NCI-H2029 treated with DMSO at 0.1 percent for 48 hours (cell line): ENCODE measurements around the gene TNFRSF1A.

Source experiments
- DNase-seq: peaks from one replicate; lab custom pipeline; 2025; lab: John Stamatoyannopoulos, UW

The TNFRSF1A gene

DNA sequence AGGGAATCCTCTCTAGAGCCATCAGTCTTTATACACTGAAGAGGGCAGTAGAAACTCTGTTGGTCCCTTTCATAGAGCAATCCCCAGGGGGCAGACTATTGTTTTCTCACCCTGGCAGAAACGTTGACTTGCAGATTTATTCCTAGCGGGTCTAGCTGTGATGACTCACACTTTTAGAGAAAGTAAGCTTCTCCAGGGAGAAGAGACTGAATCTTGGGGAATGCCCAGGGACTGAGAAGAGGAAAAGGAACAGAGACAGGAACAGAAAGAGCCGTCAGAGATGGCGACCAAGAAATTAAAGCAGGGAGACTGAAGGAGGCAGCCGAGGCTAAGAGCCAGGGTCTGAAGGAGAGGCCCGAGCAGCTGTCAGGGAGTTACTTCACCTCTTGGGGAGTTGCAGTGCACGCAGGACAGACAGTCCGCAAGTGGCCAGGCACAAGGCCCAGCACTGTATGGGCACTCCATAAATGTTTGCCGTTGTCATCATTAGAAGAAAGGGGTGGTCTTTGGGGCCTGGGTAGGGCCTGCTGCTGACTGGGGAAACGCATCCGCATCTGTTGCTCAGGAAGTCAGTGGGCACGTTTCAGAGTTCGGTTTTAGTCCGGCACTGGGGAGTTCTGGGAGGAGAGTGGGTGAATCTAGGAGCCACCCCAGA, 18.4 kb downstream of the TNFRSF1A start:
- DNase-seq: no peak

DNA sequence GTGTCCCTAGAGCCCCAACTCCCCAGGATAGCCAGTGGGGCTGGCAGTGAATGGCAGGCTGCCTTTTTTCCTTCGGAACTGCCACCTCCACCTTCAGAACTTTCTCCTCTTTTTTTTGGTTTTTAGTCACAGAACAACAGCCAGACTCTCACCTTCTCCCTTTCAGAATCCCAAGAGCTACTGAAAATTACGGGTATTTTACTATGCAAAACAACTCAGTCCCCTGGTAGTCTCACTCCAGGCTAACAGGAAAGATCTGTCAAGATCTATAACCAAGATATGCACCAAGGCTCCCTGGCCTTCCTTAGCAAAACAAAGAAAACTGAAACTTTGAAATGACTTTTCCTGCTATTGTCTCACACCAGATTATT, 18.9 kb downstream of the TNFRSF1A start:
- DNase-seq: no peak

DNA sequence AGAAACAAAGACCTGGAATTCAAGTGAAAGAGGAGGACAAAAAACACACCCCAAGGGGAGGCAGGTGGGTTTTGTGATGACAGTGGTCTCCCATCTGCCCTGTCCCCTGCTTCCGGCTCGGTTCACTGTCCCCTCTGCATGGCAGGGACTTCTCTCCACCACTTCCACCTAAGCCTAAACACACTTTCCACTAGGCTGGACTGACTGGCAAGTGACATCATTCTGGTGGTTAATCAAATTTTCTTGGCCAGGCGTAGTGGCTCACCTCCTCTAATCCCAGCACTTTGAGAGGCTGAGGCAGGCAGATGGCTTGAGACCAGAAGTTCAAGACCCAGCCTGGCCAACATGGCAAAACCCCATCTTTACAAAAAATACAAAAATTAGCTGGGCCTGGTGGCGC, 19.5 kb downstream of the TNFRSF1A start:
- DNase-seq: no peak

DNA sequence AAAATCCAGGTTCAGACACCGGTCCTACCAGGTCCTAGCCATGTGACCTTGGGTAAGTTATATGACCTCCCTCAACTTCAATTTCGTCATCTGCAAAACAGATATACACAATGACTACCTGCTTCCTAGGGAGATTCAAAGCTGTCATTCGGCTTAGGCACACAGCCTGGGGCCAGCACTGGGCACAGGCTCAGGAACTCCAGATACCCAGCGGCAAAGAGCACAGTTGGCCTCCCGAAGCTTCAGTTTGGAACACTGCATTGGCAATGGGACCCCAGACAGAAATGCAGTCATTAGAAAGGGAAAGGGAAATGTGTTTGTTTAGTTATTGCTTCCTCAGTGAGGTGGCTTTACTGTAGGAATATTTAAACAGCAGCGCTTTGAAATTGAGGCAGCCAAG, 20.0 kb downstream of the TNFRSF1A start:
- no peak for DNase-seq

DNA sequence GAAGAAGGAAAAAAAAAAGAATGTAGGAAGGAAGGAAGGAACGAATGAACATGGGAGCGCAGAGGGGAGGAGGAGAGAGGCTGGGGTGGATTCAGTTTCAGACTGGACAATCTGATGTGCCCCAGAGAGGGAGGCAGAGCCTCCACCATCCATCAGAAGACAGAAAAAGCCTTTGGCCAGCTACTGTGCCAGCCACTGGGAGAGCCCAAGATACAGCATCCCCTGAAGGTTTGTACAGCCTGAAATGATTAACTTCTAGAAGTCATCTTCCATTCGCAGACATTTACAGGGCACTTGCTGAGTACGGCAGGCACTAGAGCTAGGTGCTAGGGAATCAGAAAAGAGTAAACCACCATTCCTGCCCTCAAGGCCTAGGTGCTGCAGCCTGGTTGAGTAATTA, 22.4 kb downstream of the TNFRSF1A start:
- DNase-seq: no peak

DNA sequence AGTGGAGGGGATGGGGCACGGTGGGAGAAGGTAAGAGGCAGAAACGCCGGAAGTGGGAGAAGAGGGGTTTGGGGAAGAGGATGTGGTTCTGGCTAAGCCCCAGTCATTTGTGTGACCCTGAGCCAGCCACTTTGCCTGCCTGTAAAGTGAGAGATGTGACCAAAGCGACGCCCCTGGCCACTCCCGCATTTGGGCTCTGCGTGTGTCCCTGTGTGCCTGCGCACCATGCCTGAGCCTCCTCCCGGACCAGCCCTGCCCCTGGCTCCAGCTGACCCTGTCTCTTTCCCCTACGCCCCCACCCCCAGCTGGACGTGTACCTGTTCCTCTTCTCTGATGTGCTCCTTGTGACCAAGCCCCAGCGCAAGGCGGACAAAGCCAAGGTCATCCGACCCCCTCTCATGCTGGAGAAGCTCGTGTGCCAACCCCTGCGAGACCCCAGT, 23.4 kb downstream of the TNFRSF1A start:
- no peak for DNase-seq

DNA sequence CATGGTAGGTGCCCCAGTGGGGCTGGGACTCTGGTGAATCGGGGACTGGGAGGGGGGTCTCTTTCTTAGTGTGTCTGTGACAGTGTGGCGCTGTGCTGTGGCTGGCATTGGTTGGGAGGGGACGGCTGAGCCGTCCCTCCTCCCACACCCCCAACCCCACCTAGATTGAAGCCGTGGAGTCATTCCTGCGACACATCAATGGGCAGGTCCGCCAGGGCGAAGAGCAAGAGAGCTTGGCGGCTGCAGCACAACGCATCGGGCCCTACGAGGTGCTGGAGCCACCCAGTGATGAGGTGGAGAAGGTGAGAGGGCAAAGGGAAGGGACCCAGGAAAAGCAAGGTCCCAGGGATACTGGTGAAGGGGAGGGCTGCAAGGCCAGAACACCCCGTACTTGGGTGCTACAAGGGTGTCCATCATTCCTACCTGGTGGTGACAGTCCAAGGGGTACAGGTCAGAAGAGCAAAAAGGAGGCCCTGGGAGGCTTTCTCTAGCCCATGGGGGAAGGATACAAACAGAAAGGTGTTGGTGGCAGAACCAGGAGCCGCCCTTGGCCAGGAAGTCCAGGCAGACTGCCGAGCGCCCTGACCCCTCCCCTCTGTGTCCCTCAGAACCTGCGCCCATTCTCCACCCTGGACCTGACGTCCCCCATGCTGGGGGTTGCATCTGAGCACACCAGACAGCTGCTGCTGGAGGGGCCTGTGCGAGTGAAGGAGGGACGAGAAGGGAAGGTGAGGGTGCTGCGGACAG, 24.0 kb downstream of the TNFRSF1A start:
- no peak for DNase-seq

DNA sequence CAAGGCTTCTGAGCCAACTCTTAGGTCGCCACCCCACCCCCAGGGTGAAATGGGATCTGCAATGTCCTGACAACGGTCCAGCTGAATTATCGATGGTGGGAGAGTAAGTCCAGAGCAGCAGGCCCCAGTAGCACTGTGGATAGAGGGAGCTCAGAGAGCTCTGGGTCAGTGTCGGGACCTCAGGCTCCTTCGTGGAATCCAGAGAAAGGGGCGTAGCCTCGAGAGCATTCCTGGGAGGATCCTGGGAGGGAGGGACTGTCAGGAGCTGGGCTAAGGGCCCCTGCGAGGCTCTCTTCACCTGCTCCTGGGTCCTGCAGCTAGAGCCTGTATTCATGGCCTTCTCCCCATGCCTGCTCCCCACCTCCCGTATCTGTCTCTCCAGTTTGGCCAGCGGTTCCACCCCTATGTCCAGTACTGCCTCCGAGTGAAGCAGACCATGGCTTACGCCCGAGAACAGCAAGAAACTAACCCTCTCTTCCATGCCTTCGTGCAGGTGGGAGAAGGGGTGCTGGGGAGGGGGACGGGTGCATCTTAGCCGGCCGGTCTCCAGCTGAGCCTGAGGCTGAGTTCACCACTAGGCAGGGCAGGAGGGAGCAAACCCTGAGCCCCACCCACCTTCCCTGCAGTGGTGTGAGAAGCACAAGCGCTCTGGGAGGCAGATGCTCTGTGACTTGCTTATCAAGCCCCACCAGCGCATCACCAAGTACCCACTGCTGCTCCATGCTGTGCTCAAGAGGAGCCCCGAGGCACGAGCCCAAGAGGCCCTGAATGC, 24.8 kb downstream of the TNFRSF1A start:
- no peak for DNase-seq

DNA sequence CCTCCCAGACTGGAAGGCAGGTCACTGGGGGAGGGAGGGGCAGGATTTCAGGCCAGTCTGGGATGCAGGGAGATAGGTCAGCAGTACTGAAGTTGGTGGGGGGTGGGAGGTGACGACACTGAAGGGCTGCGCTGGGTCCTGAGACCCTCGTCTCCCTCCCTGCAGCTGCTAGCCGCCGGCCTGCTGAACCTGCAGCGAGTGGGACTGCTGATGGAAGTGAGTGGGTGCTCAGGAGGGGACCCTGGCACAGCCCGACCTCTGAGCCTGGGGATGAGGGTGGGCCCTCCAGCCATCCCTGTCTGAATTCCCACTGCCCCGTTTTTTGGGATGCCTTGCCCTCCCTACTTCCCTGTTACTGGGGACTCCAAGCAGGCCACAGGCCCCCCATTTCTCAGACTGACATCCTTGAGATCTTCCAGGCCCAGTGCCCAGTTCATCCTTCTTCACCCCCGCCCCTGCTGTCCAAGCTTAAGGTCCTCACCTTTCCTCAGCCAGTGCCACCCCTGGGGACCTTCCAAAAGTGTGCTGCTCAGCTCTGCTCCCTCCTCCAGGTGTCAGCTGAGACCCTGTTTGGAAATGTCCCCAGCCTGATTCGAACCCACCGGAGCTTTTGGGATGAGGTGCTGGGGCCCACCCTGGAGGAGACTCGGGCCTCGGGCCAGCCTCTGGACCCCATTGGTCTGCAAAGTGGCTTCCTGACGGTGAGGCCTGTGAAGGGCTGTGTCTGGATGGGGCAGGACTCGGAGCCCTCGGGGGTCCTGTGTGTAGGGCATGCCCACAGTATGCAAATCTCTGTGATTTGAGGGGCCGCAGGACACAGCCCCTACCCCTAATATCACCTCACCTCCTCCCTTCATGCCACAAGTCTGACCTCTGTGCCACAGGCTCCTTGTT, 25.9 kb downstream of the TNFRSF1A start:
- DNase-seq: no peak

DNA sequence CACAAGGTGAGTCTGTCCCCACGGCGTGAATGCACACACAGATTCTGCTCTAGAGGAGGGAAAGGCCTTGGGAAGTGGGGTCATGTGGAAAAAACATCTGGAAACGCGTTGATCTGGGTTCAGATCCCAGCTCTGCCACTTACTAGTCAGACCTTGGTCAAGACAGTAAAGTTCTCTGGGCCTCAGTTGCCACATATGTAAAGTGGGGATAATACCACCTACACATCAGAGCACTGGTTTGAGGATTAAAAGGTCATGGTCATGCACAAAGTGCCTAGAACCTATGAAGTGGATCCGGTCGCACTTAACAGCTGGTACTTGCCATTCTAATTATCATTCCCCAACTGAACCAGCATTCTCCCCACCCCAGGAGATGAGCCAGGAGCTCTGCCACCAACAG, 26.7 kb downstream of the TNFRSF1A start:
- no peak for DNase-seq

DNA sequence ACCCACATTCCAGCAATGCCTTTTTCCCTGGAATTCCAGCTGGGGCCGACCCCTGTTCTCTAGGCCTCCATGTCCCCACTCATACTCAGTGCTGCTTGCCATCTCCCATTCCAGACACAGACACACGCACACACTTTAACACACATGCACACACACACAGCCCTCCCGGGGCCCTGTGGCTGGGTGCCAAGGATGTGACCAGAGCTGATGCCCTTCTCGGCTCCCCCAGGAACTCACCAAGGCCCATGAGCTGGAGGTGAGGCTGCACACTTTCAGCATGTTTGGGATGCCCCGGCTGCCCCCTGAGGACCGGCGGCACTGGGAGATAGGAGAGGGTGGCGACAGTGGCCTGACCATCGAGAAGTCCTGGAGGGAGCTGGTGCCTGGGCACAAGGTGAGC, 27.1 kb downstream of the TNFRSF1A start:
- no peak for DNase-seq

DNA sequence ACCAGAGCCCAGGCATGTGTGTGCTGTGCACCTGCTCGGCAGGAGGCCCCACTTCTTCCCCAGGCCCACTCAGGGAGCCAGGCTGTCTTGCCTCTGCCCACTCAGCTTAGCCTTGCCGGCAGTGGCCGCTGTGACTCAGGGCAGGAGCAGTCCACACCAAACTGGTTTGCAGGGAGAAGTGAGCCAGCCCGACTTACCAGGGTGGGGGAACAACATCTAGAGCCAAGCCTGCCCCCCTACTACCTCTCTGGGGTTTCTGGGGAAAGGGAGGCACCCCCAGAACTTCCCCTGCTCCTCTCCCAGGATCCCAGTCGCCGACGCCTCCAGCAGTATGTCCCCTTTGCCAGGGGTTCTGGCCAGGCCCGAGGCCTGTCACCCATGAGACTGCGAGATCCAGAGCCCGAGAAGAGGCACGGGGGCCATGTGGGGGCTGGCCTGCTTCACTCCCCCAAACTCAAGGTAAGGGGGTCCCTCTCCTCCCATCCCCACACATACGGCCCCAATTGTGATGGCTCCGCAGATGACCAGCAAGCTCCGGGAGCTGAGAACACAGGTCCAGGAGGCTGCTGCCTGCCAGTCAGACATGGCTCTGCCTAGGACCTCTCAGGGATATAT, 28.4 kb downstream of the TNFRSF1A start:
- DNase-seq: no peak

DNA sequence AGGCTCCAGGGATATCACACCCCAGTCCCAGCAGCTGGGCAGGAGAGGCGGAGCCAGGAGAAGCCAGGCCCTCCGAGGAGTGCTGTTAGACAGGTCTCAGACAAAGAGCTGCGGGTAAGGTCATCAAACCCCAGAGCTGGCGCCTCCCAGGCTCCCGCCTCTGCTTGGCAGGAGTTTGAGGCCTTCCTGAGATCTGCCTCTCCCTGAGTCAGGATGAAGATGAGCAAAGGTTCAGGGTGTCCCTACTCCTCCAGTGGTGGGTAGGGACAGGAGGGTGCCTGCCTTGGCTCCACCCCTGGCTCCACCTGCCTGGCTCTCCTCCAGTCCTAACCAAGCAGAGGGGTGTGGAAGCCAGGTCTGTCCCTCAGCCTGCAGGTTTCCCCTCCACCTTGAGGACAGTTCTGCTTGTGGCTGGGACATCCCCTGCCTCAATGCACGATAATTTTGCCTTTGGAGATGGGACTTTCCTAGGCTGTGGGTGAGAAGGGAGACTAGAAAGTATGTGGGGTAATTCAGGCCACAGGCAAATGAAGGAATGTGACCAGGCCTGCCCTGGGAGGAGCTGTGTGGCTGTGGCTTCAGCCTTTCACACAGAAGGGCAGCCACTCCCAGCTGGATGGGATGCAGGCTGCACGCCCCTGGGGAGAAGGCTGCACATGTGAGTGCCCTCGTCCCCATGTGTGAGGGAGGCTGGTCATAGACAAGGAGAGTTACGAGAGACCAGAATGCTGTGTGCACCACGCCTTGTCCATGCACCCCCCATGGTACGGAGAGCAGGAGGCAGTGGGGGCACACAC, 29.1 kb downstream of the TNFRSF1A start:
- DNase-seq: peak; percentile 24

DNA sequence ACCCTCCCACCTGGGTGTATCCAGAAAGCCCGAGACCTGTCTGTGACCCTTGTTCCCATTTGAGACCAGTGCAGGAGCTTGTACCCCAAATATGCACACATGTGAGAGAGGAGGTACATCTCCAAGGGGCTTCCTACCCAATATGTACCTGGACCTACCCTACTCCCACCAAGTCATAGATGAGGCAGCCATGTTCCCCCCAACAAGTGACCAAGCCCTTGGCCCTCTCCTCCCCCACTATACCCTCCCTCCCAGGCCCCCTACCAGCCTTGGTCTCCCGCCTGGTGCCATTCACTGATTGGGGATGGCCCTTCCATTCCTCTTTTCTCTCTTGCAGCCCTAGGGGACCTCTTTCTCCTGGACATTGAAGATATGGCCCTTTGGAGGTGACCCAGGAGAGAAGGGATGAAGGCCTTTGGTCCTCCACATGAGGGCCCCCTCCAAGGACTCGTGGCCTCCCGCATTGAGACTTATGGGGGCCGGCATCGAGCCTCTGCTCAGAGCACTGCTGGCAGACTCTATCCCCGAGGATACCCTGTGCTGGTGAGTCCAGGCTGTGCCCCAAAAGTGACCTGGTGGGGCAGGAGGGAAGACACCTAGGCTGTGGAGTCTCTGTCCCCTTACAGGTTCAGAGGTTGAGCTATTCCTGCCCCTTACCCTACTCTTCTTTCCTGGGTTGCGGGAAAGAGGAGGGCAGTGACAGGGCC, 29.9 kb downstream of the TNFRSF1A start:
- no peak for DNase-seq

DNA sequence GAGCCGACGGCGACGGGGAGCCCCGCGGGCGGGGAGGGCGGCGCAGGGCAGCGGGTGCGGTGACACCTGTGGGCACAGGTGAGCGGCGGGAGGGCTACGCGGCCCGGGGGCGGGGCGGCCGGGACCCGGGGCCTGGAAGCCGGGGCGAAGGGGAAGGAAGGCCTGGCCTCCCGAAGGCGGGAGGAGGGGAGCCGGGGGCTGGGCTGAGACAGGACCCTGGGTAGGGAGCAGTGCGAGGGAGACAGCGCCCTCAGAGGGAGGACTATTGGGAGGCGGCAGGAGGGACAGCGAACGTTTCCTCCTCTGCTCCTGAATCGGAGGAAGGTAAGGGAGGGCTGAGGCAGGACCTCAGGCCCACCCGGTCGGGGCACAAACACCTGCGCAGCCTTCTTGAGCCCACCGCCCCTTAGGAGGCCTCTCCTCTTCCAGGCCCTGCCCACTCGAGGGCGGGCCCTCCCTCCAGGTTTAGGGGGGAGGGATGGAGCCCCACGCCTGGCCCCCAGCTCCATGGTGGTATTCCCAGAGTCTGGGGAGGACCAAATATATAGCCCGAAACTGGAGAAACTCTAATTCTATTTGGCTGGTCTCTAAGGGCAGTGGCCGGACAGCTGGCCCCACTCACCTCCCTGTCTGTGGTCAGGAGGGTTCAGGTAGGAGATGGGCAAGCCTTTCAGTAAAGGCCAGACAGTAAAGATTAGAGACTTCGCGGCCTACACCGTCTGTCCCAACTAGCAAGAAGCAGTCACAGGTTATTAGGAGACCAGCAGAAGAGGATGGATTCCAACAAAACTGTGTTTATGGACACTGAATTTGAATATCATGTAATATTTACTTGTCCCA, 30.9 kb downstream of the TNFRSF1A start:
- DNase-seq: no peak

DNA sequence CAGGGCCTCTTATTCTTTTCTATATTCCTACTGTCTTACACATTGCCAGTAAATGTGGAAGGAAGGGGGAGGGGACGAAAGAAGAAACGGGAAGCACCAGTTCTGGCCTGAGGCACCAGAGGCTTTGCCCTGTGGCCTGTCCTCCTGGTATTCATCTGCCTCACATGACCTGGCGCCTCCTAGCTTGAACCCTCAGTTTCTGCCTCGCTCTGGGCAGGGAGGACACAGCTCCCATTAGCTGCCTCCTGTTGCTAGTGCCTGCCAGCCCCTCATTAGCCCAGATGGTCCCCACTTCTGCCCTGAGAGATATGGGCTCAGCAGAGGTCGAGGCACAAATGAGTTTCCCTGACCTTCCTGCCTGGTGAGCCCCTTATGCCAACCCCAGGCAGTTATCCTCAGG, 34.3 kb downstream of the TNFRSF1A start:
- no peak for DNase-seq

DNA sequence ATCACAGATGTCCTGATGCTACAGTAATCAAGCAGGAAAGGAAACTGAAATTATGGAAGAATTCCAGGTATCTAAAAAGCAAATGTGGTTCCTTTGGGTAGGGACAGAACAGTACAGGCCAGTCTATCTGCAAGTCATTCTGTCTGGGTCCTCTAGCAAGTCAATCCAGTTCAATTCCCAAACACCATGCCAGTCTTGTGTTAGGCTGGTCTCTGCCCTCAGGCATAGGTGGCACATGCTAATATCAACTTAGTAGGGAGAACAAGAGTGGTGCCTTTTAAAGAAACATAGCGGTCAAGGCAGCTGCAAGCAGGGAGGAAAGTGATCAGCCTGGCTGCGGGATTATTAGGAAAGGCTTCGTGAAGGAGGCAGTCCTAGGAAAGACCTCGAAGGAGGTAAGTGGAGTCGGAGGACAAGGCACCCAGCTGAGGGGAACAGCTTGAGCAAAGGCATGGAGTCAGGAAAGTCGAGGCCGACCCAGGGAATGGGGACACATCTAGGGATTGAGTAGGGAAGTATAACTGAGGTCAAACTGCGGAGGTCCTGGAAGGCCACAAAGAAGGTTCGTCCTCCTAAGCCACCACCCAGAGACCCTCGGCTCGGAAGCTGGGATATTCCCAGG, 35.2 kb downstream of the TNFRSF1A start:
- DNase-seq: no peak

DNA sequence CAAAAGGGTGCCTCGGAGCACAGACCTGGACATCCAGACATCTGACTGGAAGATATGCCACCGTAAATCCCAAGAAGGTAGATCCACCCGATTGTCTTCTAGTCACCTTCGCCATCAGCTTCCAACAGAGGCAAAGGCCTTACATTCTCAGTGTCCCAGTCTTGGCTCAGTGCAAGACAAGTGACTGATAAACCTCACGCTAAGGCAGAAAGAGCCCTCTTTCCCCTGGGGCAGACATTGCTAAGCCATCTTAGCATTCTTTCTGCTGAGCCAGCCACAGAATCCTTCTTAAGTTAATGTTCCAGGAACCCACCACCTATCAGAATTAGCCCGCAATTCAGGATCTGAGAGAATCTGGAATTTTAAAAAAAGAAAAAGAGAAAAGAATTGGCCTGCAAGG, 35.7 kb downstream of the TNFRSF1A start:
- DNase-seq: no peak

DNA sequence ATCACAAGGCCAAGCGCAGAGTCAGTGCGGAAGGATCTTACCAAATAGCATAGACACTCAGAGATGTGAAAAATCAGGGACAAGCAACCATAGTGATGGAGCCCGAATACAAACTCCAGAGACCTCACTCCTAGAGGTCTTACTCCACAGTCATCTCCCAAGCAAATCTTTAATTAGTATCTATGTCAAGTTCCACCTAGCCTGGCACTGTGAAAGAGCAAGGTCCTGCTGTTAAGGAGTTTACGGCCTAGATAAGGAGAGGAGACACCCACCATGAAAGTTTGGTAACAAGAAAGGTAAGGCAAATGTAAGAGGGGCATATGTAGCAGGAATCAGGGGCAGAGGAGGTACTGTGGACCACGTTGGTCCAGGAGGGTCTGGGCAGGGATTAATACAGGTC, 38.8 kb downstream of the TNFRSF1A start:
- DNase-seq: no peak
